NCI-H146 (cell line): Measurements from ENCODE around the gene SAMD14.

Experiments used
- DNase-seq: peaks from one replicate; lab custom pipeline; 2025; lab: John Stamatoyannopoulos, UW

SAMD14 gene

DNA sequence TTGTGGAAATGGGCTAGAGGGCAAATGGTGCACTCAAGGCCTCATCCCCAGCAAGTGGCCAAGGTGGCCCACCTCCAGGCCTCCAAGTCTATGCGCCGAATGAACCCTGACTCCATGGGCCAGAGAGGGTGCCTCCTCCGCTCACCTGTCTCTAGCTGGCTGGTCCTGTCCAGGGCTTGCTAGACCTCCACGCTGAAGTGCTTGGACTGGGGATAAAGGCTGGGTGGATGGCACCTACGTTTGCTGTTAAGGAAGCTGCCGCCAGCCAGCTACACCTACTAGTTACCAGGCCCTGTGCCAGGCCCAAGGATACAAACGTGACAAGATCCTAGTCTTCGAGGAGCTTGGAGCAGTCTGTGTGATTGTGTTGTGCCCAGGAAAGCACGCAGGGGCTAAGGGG is 35.1 kb upstream of the SAMD14 start:
- no peak for DNase-seq

DNA sequence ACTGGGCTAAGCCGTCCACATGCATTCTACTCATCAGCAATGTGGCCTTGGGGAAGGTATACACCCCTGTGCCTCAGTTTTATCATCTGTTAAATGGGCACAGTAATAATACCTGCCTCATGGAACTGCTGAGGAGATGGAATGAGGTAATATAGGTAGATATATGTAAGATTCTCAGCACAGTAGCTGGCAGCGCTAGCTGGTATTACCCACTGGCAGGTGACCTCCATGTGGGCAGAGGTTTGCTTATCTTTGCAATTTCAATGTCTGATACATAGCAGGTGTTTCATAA is 34.7 kb upstream of the SAMD14 start:
- no peak for DNase-seq

DNA sequence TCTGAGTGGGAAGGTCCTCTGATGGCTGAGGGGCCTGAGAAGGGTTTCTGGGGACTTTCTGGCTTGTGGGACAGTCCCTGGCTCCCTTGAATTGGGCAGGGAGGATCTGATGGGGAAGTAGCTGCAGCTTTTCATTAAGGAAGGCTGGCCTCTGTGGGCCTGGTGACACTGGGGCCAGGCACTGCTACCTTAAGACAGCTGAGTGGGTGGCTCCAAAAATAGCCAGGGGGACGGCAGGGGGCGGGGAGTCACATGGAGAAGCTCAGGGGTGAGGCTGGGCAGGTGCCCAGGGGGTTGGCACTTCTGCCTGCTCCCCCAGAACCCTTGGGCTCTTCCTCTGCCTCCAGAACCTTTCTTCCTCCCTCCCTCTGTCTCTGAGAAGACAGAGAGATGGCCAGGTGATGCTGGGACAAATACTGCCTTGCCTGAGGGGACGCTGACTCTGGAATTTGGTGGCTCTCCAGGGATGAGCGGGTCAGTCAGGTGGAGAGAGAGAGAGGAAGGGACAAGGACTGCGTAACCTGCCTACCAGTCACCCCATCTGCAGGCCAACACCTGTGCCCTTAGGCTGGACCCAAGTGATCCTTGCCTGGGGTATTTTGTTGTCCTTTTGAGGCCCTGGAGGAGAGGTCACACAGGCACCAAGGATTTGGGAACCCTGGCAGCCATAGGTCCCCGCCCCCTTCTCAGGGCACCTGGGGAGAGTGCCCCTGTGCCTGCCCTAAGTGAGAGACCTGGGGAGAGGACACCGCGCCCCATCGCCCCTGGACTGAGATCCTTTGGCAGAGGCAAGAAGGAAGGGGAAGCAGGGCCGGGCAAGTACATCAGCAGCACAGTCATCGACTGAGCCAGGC is 34.1 kb upstream of the SAMD14 start:
- DNase-seq = no peak

DNA sequence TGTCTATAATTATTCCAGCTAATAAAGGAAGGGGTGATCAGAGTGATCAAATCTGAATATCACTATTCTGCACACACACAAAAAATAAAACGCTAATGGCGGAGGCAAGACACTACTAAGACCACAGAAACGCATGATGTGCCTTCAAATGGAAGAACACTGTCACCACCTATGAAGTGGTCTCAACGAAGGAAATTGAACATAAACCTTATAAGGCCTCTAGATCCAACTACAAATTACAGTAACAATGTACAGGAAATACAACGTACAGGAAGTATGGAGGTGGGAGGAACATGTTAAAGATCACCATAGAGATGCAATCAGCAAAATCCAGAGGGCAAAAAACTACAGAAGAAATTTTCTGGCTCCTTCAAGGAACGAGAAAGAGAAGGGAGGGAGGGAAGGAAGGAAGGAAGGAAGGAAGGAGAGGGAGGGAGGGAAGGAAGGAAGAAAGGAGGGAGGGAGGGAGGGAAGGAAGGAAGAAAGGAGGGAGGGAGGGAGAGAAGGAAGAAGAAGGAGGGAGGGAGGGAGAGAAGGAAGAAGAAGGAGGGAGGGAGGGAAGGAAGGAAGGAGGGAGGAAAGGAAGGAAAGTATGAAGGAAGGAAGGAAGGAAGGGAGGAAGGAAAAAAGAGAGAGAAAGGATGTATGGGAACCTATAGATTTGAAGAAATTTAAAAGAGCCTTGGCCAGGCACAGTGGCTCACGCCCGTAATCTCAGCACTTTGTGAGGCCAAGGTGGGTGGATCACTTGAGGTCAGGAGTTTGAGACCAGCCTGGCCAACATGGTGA is 32.7 kb upstream of the SAMD14 start:
- DNase-seq = no peak

DNA sequence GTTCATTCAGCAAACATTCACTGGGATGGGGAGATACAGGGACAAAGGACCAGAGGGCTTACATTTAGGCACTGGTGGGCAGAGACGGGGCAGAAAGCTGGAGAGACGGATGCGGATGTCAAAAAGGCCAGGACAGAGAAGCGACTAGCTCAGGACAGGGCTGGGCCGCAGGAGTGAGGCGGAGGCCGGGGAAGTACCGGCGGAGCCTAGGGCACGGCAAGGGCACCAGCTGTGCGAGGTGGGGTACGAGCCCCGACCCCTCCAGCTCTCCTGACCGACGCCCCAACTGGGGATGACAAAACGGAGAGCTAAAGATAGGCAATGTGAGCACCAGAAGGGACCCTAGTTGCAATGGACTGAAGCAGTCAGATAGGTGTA is 31.9 kb upstream of the SAMD14 start:
- no peak for DNase-seq

DNA sequence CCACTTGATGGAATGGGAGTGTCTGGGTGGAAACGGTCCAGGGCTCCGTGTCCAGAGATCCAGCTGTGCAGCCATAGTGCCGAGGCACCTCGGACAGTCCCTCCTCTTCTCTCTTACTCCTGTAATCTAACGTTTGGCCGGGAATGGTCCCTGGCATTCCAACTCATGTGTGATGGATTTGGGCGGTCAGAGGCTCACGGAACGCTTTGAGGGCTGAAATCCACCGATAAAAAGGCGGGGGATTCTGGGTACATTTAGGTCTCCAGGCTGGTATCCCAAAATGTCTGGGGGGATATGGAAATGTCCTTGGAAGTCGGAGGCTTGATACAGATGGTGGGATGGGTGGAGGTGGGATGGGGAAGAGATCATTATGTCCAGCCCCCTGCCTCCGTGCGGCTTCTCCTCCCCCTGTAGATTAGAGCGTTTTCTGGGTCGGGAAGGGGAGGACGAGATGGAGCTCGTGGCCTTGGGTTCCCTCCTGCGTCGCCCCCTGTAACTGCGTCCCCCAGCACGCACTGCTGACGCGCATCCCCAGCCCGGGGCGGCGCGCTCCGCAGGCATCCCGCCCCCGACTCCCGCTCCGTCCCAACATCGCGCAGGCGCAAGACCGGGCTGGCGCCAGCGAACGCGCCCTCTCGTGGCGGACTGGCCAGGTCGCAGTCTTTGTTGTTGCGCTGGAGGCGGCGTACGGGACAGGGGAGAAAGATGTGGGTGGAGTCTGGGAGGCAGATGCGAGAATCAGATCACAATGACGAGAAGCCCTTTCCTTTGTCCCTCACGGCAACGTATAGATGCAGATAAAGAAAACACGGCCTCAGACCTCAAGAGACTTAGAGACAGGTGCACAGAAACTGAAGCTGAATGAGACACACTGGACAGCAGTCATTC is 31.3 kb upstream of the SAMD14 start:
- DNase-seq = peak; percentile 90

DNA sequence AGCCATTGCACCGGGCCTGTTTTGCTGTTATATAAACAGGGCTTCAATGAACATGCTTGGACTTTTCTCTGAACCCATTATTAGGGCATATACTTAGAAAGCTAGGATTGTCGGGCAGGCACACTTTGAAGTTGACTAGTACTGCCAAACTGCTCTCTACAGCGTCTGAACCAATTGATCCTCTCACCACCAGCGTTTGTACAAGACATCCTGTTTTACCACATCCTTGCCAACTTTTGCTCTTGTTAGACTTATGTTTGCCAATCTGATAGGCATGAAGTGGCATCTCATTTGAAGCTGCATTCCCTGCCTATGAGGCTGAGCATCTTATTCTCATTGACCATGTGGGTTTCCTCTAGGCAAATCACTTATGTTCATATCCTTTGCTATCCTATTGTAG is 27.9 kb upstream of the SAMD14 start:
- no peak for DNase-seq

DNA sequence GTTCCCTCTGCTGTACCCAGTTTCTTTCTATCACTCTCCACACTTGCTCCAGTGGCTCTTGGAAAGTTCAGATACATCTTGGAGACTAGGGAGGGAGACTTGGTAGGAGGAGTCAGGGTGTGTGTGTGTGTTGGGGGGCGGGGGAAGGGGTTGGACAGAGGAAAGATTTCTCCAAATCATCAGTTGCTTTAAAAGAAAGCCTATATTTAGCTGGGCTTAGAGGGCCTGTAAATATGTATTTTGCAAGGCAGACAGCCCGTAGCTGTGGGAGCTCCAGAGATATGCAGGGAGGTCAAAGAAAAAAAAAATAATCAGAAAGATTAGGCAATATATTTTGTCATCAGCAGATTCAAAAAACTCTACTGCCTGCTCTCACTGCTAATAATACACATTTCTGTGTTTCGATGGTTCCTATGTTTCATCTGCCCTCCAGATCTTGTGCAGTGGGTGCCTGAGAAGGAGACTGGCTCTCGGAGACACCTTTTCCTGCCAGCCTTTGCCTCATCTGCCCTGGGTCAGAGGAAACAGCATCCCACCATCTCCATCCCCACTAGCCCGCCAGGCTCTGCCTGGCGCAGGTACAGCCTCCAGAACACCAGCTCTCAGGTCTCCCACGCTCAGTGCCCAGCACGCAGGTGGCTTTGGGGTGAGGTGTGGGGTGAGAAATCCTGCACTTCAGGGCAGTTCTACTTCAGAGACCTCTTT is 25.3 kb upstream of the SAMD14 start:
- DNase-seq = no peak

DNA sequence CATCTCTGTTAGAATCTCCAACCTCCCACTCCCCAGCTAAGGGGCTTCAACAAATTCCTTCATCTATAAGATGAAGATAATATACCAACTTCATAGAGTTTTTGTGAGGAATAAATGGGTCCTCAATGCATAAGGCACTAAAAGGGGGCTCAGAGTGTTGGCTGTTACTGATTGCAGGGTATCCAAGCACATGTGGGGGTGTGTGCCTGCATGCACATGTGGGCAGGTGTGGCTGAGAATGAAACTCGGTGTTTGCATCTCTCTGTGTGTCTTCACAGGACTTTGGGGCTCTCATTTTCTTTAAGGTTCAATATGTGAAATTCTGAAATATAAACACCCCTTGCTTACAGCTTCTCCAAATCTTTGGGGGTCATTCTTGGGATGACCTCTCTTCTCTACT is 24.6 kb upstream of the SAMD14 start:
- no peak for DNase-seq

DNA sequence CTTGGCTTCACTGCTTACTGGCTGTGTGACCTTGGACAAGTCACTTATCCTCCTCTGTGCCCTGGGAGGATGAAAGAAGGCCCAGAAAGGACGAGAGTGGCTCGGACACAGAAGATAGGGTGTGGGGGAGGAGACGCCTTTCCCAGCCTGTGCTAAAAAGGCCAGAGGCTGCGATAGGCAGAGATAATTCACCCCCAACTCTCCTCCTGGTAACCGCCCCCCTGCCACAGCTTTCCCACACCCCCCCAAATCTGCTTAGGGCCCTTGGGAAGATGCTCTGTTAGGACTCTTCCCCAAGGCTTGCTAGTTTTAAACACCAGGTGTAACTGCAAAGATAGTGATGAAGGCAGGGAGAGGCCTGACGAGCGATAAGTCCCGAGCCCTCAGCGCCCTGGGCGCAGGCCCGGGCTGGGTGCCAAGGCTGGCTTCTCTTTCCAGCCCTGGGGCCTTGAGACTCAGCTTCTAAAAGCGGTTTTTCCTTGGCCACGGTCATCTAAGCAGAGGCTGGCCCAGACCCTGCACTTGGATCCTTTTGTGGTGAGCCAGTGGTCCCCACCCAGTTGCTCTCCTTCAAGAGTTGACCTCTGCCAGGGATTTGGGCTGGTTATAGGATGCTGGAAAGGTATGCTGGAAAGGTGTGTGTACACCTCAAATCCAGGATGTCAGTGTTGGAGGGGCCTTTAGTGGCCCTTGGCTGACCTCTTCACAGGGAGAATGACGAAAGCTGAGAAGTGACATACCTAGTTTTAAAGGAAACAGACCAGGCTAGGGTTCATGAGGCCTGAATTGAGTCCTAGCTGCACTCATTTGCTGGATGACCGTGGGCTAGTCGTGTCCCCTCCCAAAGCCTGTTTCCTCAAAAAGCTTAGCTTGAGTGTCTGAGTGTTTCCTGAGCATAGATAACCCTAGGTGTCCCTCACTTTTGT is 24.0 kb upstream of the SAMD14 start:
- no peak for DNase-seq

DNA sequence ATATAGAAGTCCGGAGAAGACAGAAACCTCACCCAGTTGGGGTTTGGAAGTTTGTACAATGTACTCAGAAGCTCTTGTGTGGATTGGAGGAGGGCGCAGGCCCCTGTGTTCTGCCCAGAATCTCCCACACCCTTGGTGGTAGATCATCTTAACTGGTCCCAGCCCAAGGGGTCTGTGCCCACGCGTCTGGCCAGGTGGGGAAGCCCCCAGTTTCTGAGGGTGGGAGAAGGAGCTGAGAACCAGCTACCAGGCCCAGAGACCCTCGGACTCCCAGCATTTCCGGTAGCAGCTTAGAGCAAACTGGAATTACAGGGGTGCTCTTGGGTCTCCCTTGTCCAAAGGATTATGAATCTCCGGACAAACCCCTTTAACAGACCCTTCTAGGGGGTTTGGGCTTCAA is 22.8 kb upstream of the SAMD14 start:
- no peak for DNase-seq

DNA sequence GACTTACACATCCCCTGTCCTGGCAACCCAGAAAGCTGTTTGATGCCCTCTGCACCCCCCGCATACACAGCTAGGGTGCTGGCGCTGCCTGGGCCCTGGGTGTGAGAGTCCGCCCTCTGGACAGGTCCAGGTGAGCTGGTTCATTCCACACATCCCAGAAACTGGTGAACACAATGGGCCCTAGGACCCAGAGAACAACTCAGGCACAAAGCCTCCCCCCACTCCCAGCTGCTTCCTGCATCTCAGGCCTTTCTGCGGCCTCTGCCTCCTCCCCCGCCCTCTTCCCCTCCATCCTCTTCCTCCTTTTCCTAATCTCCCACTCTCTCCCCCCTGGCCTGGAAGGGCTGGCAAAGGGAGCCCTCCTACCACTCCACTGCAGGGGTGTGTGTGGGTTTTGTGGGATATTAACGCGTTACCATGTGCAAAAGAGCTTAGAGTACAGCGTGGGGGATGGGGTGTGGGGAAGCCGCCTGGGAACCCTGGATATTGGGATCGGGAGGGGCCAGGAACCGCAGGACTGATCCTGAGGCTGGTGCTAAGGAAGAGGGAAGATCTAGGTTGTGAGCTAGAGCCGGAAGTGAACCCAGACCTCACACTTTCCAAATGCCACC is 22.1 kb upstream of the SAMD14 start:
- peak; percentile 86 for DNase-seq

DNA sequence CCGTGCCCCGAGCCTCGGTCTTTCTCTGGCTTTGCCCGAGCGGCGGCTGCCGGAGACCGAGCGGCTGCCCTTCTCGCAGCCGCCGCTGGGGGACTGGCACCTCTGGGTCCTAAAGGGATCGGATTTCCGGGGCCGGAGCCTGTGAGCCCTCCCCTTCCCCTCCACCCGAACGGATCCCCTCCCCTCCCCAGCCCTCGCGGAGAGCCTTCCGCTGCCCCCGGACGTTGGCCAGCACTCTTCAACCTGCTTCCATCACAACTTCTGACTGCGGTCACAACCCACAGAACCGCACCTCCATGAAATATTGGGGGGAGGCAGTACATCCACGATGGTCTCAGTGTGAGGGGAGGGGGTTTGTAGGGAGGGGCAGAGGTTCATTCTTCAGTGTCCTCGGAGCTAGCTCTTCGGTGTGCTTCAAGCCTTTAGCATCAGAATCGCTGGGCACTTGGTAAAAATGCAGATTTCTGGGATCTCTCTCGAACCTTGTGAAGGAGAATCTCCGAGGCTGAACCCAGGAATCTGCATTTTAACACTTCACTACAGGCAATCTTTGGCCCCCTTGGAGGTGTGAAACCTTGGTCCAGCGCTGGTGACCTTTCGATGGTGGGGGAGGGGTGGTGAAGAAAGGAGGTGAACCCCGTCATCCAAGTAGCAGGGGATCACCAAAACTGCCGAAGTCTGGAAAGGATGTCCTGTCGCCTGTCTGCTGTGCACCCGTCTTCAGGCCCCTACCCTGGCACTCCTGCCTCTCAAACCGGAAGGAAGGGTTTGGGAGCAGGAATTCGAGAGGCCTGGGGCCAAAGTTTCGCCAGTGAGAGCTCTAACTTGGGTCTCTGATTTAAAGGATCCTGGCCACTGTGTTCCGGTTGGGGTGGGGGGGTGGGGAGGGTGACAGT is 21.3 kb upstream of the SAMD14 start:
- peak; percentile 89 for DNase-seq

DNA sequence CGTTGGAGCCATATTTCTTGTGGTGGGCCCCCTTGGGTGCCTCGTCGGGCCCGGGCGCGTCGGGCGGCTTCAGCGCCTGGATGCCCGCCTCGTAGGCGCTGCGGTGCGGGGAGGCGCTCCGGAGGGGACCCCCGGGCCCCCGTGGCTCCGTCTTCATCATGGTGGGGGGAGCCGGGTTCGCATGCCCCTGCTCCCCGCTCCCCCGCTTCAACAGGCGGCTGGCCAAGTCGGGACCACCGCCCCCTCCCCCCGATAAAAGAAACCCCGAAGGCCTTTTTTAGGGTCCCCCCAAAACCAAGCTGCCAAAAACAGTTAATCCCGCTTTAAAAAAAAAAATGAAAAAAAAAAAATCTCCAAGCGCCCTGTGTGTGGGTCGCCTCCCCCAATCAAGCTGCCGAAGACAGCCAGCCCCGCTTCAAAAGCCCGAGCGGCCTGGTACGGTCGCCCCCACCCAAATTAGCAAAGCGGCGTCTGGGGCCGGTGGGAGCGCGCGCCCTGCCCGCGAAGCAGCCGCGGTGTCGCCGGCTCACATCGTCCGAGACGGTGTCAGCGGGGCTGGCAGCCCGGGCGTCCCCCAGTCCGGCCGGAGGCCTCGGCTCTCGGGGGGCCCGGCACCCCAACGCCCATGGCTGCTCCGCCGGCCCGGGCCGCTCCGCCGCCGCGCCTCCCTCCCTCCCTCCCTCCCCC is 20.5 kb upstream of the SAMD14 start, which contains the start of gene PPP1R9B:
Gene PPP1R9B (minus strand): TSS at position 324 of the 687 bp plus-strand sequence. CDS start 164 bp downstream, at position 160.
- no peak for DNase-seq

DNA sequence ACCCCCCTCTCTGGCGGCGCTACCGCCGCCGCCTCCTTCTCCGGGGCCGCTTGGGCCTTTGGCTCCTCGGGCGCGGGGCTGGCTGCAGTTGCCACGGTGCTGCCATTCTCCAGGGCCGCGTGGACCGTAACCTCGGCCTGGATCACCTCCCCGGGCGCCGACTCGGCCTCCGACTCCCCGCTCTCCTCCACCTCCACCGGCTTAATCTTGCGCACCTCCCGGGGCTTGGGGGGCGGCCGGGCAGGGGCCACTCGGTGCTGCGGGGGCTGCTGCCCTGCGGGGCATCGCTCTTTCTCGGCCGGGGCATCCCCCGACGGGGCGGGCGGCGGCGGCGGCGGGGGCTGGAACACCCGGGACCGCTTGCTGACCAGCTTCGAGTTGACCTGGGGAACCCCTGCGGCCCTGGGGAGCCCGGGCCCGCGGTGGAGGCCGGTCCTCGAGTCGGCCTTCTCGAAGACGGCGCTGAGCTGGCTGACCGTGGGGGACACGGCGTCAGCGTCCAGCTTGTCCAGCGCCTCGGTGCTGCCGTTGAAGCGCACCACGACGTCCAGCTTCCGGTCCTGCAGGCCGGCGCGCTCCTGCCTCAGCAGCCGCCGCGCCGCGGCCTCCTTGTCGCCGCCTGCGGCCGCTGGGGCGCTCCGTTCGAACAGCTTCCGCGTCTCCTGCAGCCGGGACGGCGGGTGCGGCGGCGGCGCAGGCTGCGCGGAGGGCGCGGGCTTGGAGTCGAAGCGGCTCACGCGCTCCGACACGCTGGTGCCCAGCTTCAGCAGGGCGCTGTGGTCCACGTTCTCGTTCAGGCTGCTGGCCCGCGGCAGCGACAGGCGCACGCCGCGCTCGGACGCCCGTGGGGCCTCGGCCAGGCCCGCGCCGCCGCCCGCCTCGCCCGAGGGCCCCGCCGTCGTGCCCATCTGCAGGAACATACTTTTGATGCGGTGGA is 19.7 kb upstream of the SAMD14 start:
- DNase-seq = peak; percentile 73

DNA sequence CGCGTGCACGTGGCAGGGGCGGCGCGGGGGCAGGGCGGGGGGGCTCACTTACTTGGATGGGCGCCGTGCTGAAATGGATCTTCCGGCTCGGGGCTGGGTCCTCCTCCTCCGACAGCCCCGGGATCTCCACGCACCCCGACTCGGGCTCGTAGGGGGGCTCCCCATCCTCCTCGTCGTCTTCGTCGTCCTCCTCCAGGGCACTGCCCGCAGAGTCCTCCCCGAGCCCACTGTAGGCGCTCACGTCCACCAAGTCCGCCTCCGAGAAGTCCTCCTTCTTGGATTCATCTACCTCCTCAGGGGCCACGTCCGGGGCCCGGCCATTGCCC is 19.1 kb upstream of the SAMD14 start:
- no peak for DNase-seq

DNA sequence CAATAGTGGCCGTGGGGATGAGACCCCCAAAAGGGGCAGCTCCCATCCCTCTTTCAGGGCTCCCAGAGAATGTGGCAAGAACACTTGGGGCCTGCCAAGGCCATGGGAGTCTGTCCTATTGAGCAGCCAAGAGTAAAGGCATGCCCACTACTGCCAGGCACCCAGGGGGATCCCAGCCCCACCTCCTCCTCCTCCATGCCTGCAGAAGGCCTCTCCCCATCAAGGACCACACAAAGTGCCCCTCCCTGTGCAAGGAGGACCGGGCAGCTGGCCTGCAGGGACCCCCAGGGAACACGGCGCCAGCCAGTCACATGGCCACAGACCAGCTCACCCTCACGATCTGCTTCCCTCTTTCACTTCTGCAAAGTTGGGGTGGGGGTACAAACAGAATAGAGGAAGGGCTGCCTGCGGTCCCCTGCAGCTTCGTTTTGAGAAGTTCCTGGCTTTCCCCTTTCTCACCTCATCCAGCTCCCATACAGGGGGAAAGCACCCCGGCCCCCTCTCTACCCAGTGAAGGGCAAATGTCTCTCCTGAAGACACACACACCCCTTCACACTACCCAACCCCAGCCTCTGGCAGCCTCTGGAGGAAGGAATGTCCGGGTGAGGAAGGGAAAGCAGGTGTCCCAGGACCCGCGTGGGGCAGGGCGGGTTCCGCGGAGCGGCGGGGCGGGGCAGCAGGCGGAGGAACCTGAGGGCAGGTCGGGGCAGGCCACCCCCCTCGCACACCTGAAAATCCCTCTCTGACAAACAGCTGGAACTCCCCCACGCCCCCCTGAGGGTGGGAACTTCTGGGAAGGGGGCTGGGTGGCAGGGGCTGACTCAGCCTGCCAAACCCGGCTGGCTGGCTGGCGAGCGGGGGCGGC is 18.5 kb upstream of the SAMD14 start:
- DNase-seq = no peak
